Stimulated activated CD8-positive, alpha-beta memory T cell treated with anti-CD3 and anti-CD28 coated beads, Interleukin-4, amount 100 ng/mL, for 24 hours (primary cell): ENCODE data around the gene ICAM3.

Experiments
- DNase-seq: peaks from one replicate; pipeline ENCODE4 v3.0.0-alpha.2; 2020; ENCODE audit warnings: low read depth

Gene ICAM3

DNA sequence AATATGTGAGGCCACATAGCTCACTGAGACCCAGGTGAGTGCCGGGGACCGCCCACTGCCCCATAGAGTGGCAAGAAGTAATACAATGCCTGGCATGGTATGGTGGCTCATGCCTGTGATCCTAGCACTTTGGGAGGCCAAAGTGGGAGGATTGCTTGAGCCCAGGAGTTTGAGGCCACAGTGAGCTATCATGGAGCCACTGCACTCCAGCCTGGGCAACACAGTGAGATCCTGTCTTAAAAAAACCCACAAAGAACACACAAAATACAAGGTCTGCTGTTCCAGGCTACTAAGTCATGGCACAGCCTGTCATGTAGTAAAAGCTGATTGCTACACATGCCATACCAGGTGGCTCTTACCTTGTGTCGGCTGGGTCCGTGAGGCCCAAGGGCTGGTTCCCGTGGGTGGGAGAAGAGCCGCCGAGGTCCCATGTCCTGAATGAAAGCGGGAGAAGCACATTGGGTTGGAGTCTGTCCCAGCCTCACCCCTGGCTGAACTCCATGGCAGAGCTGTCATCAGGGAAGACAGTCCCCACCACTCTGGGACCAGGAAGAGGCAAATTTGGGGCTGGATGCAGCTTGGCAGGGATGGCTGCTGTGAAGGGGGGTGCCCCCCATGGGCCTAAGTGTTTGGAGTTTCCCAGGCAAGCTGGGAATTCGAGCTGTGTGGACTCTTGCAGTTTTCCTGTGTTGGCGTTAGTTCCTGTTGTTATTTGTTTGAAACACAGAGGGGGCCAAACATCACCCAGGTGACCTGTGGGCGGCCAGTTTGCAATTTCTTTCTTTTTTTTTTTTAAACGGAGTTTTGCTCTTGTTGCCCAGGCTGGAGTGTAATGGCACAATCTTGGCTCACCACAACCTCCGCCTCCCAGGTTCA lies 20.4 kb downstream of the ICAM3 start:
- DNase-seq = no peak

GRCh38 chr19:10317857-10318462 lies 21.5 kb downstream of the ICAM3 start:
- DNase-seq = no peak

GRCh38 chr19:10317045-10317856 lies 22.2 kb downstream of the ICAM3 start:
- no peak for DNase-seq

GRCh38 chr19:10316229-10317044 lies 23.0 kb downstream of the ICAM3 start:
- DNase-seq = no peak

- peak; percentile 90 for DNase-seq
These were observed 23.8 kb downstream of the ICAM3 start, which contains the start of gene FDX2 for GRCh38 chr19:10315335-10316214. FDX2 (minus strand) TSS chr19:10316015; CDS start chr19:10315996, 19 bp downstream.

GRCh38 chr19:10309423-10309822 lies 30.0 kb downstream of the ICAM3 start, which contains the start of gene ZGLP1:
ZGLP1 (minus strand) TSS chr19:10309815.
- DNase-seq = no peak

- no peak for DNase-seq
These were observed 33.1 kb downstream of the ICAM3 start for GRCh38 chr19:10306327-10306726.

- no peak for DNase-seq
These were observed 34.2 kb downstream of the ICAM3 start for GRCh38 chr19:10305139-10305806.

- no peak for DNase-seq
These were observed 39.6 kb downstream of the ICAM3 start for GRCh38 chr19:10299545-10300458.

DNA sequence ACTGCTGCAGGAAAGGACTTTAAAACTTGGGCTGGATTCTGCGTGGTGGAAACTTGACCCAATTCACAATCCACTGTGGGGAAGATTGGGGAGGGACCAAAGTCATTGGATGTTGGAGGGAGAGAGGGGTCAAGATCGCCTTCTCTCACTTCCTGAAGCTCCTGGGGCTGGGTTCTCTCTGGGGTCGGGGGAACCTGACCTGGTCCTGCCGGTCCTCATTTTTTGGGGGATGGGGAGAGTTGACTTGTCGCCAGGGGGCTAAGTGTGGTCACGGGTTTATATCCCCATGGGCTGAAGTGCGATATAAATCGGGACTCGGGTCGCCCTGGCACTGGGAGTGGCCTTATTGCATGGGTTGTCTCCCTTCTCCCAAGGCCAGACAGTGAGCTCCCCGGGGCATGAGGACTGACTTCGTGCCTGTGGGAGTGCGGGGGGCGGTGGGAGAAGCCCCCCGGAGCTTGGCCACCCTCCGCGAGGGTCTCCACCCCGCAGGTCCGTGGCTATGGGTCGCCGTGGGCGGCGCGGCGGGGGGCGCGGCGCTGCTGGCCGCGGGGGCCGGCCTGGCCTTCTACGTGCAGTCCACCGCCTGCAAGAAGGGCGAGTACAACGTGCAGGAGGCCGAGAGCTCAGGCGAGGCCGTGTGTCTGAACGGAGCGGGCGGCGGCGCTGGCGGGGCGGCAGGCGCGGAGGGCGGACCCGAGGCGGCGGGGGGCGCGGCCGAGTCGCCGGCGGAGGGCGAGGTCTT lies 43.4 kb downstream of the ICAM3 start:
- DNase-seq = no peak

DNA sequence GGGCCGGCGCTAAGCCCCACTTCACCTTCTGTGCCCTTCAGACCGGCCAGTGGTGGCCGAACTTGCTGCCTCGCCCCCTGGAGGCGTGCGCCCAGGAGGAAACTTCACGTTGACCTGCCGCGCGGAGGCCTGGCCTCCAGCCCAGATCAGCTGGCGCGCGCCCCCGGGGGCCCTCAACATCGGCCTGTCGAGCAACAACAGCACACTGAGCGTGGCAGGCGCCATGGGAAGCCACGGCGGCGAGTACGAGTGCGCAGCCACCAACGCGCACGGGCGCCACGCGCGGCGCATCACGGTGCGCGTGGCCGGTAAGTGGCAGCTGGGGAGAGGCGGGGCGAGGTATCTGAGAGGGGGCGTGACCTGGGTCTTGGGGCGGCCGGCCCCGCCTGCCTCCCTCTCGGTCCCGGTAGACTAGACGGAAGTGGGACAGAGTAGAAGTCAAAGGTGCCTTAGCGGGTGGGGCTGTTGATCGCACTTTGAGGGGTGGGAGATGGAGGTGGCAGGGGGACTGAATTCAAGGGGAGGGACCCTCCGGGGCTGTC lies 44.0 kb downstream of the ICAM3 start:
- DNase-seq = no peak

GRCh38 chr19:10294368-10294697 lies 45.1 kb downstream of the ICAM3 start:
- DNase-seq = no peak

- no peak for DNase-seq
These were observed 45.6 kb downstream of the ICAM3 start for GRCh38 chr19:10293637-10294367.

DNA sequence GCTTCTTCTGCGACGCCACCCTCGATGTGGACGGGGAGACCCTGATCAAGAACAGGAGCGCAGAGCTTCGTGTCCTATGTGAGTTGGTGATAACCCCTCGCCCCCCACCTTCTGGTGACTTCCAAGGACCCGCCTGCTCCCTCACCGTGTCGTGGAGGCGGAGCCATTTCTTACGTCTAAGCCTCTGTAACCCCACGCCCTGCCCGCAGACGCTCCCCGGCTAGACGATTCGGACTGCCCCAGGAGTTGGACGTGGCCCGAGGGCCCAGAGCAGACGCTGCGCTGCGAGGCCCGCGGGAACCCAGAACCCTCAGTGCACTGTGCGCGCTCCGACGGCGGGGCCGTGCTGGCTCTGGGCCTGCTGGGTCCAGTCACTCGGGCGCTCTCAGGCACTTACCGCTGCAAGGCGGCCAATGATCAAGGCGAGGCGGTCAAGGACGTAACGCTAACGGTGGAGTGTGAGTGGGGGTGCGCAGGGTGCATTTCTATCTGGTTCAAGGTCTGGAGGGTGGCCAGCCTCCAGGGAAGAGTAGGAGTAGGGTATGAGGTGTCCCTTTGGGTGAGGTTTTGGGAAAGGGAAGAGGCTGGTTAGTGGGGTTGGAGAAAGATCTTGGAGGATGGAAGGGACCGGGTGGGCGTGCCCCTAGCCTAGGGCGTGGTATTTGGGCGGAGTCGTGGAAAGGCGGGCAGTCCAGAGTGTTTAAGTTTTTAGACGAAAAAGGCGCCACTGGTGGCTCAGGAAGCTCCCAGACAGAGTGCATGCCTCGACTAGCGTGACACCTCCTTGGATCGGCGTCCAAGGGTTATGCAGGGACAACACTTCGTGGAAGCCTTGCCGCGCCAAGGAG lies 46.4 kb downstream of the ICAM3 start:
- no peak for DNase-seq

DNA sequence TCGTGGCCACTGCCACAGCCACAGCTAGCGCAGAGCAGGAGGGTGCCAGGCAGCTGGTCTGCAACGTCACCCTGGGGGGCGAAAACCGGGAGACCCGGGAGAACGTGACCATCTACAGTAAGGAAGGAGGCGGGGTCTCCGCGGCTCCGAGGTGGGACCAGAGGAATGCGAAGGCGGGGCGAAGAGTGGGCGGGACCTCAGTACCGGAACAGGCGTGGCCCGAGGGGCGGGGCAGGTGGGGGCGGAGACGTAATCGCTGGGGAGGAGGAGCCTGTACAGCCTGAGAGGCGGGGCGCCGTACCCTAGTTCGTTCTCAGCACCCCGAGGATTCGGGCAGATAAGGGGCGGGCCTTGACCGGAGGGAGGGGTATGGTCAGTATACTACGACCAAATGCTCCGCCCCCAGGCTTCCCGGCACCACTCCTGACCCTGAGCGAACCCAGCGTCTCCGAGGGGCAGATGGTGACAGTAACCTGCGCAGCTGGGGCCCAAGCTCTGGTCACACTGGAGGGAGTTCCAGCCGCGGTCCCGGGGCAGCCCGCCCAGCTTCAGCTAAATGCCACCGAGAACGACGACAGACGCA lies 47.1 kb downstream of the ICAM3 start:
- DNase-seq = peak; percentile 57
